Esophagus muscularis mucosa (tissue), 4 donors: ENCODE results near the gene MAPK7.

Experiments
- EP300 ChIP-seq: sonication (generic); formaldehyde crosslinking; IDR thresholded peaks from one replicate; pipeline ENCODE4 v1.6.1; 2017; ENCODE audit warnings: antibody characterized with exemption
- POLR2A ChIP-seq: fragments of 450-650 bp; IDR thresholded peaks from one replicate; pipeline ENCODE4 v1.6.1; 2017; ENCODE audit warnings: antibody characterized with exemption, moderate library complexity, mild to moderate bottlenecking, low read depth
- POLR2AphosphoS5 ChIP-seq, 2 donors: sonication (generic); formaldehyde crosslinking; IDR thresholded peaks; one replicate each; pipeline ENCODE4 v1.6.1; 2017; ENCODE audit warnings: antibody characterized with exemption in 2 of 2
- TF ChIP-seq, protein P1 (sequence below), 3 experiments: fragments of 200-600 bp in 2 of 3; fragments of 450-650 bp in 1 of 3; sonication (generic) in 2 of 3; IDR thresholded peaks; one replicate each; pipeline ENCODE4 v1.5.1; 2017 to 2019; ENCODE audit warnings: antibody characterized with exemption in 3 of 3, mild to moderate bottlenecking in 2 of 3, moderate library complexity in 1 of 3

- TF ChIP-seq, protein P1, sequence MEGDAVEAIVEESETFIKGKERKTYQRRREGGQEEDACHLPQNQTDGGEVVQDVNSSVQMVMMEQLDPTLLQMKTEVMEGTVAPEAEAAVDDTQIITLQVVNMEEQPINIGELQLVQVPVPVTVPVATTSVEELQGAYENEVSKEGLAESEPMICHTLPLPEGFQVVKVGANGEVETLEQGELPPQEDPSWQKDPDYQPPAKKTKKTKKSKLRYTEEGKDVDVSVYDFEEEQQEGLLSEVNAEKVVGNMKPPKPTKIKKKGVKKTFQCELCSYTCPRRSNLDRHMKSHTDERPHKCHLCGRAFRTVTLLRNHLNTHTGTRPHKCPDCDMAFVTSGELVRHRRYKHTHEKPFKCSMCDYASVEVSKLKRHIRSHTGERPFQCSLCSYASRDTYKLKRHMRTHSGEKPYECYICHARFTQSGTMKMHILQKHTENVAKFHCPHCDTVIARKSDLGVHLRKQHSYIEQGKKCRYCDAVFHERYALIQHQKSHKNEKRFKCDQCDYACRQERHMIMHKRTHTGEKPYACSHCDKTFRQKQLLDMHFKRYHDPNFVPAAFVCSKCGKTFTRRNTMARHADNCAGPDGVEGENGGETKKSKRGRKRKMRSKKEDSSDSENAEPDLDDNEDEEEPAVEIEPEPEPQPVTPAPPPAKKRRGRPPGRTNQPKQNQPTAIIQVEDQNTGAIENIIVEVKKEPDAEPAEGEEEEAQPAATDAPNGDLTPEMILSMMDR (IDR thresholded peaks at IDR 0.05) = no peak
- TF ChIP-seq EP300 (no peak), POLR2AphosphoS5 (IDR thresholded peaks at IDR 0.05) (no peak), POLR2A (no peak)
Measured at GRCh38 chr17:19431691-19432090, 53.4 kb downstream of the MAPK7 start.
